Neuronal stem cell (in vitro differentiated cells): Measurements from ENCODE around the gene SVIL.

Experiments used
- DNase-seq: peaks from one replicate; pipeline ENCODE4 v3.0.0-alpha.2; 2013; ENCODE audit warnings: low spot score
- H2AFZ ChIP-seq: one replicate; pipeline ENCODE4 v1.6.1; 2013; ENCODE audit warnings: mild to moderate bottlenecking, low read length, inconsistent platforms
- H2AK5ac ChIP-seq: 2 replicates; pipeline ENCODE4 v1.6.1; 2013; ENCODE audit warnings: low read depth, mild to moderate bottlenecking, inconsistent platforms, low read length, moderate library complexity, mixed read lengths
- H2BK120ac ChIP-seq: 2 replicates; pipeline ENCODE4 v1.6.1; 2013; ENCODE audit warnings: low read depth, mild to moderate bottlenecking, inconsistent platforms, low read length, moderate library complexity, mixed read lengths
- H2BK12ac ChIP-seq: one replicate; pipeline ENCODE4 v1.6.1; 2013; ENCODE audit warnings: low read length, inconsistent platforms
- H2BK15ac ChIP-seq: 2 replicates; pipeline ENCODE4 v1.6.1; 2013; ENCODE audit warnings: mild to moderate bottlenecking, low read length, inconsistent platforms, mixed read lengths
- H2BK5ac ChIP-seq: one replicate; pipeline ENCODE4 v1.6.1; 2013; ENCODE audit warnings: inconsistent platforms, mild to moderate bottlenecking, low read length, moderate library complexity
- H3K14ac ChIP-seq: one replicate; pipeline ENCODE4 v1.6.1; 2013; ENCODE audit warnings: low read length, inconsistent platforms
- H3K18ac ChIP-seq: 2 replicates; pipeline ENCODE4 v1.6.1; 2013; ENCODE audit warnings: low read length, inconsistent platforms
- H3K23ac ChIP-seq: 2 replicates; pipeline ENCODE4 v1.6.1; 2013; ENCODE audit warnings: low read depth, mild to moderate bottlenecking, mixed read lengths, low read length, inconsistent platforms; ENCODE audit not compliant: poor library complexity
- H3K27ac ChIP-seq: replicated peaks from 3 replicates; pipeline ENCODE4 v1.5.1; 2013; ENCODE audit warnings: low read length, inconsistent platforms
- H3K27me3 ChIP-seq, 3 experiments: 2 replicates each; pipeline ENCODE4 v1.6.1; 2013; ENCODE audit warnings: low read length in 3 of 3, mild to moderate bottlenecking in 2 of 3, inconsistent platforms in 1 of 3, low read depth in 1 of 3, mixed read lengths in 1 of 3, moderate library complexity in 1 of 3; ENCODE audit not compliant: control insufficient read depth in 3 of 3, insufficient read depth in 3 of 3
- H3K36me3 ChIP-seq, 2 donors: replicated peaks in 1 of 2; 2 replicates each; pipeline ENCODE4 v1.6.1; 2013; ENCODE audit warnings: low read length in 2 of 2; ENCODE audit not compliant: control insufficient read depth in 2 of 2, insufficient read depth in 2 of 2
- H3K4ac ChIP-seq: 2 replicates; pipeline ENCODE4 v1.6.1; 2013; ENCODE audit warnings: inconsistent platforms, mild to moderate bottlenecking, low read length, moderate library complexity
- H3K4me1 ChIP-seq, 2 donors: 1 replicate in 1 of 2; 2 replicates in 1 of 2; pipeline ENCODE4 v1.6.1; 2013; ENCODE audit warnings: low read length in 2 of 2, low read depth in 1 of 2; ENCODE audit not compliant: control insufficient read depth in 2 of 2, insufficient read depth in 1 of 2
- H3K4me2 ChIP-seq: one replicate; pipeline ENCODE4 v1.6.1; 2013; ENCODE audit warnings: mild to moderate bottlenecking, low read length, inconsistent platforms; ENCODE audit not compliant: insufficient read depth, poor library complexity, severe bottlenecking
- H3K4me3 ChIP-seq, 2 donors: 2 replicates each; pipeline ENCODE4 v1.5.1; 2013; ENCODE audit warnings: low read length in 2 of 2, mild to moderate bottlenecking in 2 of 2, inconsistent platforms in 1 of 2, moderate library complexity in 1 of 2
- H3K79me1 ChIP-seq: one replicate; pipeline ENCODE4 v1.6.1; 2013; ENCODE audit warnings: low read depth, mild to moderate bottlenecking, inconsistent platforms, low read length, moderate library complexity
- H3K9ac ChIP-seq: one replicate; pipeline ENCODE4 v1.6.1; 2013; ENCODE audit warnings: mild to moderate bottlenecking, low read depth, low read length, inconsistent platforms; ENCODE audit not compliant: poor library complexity
- H3K9me3 ChIP-seq, 2 donors: replicated peaks in 1 of 2; 2 replicates each; pipeline versions ENCODE3 to v1.6.1; 2013; ENCODE audit warnings: low read length in 2 of 2, mild to moderate bottlenecking in 2 of 2, inconsistent platforms in 1 of 2, low read depth in 1 of 2, mixed read lengths in 1 of 2, moderate library complexity in 1 of 2; ENCODE audit not compliant: control insufficient read depth in 2 of 2, insufficient read depth in 1 of 2
- H4K8ac ChIP-seq: one replicate; pipeline ENCODE4 v1.6.1; 2013; ENCODE audit warnings: low read depth, mild to moderate bottlenecking, inconsistent platforms, low read length, moderate library complexity
- H4K91ac ChIP-seq: one replicate; pipeline ENCODE4 v1.6.1; 2013; ENCODE audit warnings: low read length, low read depth, mild to moderate bottlenecking, inconsistent platforms; ENCODE audit not compliant: poor library complexity
- WGBS, 2 donors: extraction: QIAGEN DNeasy Blood & Tissue Kit; methylation state at CpG; one replicate each; pipeline ENCODE4 v1.1.7; 2013; ENCODE audit warnings: missing lambda C conversion rate in 2 of 2, mixed read lengths in 1 of 2; ENCODE audit not compliant: insufficient read length in 2 of 2, insufficient replicate concordance in 1 of 2; ENCODE audit errors: extremely low coverage in 2 of 2; 5-methylcytosine and 5-hydroxymethylcytosine counted together

The SVIL gene

GRCh38 chr10:29502351-29502750, 132.4 kb downstream of the SVIL start:
- Histone ChIP-seq H3K9me3 (no peaks in the 10 kb centered on the region), H3K9ac (no peak overlapping the region), H4K8ac (no peak overlapping the region), H3K4me1 (peaks cover 0 to 7% of the 10 kb centered on the region in 2 donors), H3K14ac (no peak overlapping the region), H2AK5ac (no peak overlapping the region), H4K91ac (no peak overlapping the region), H3K23ac (no peak overlapping the region), H3K18ac (no peak overlapping the region), H2BK15ac (no peak overlapping the region), H2BK12ac (no peak overlapping the region), H3K4me3 (no peak overlapping the region), H3K27me3 (no peaks in the 10 kb centered on the region), H3K4ac (no peak overlapping the region), H3K4me2 (no peak overlapping the region), H3K79me1 (peaks cover 6% of the 10 kb centered on the region), H2BK120ac (no peak overlapping the region), H2AFZ (no peak overlapping the region), H3K27ac (no peak overlapping the region), H3K36me3 (peaks cover 4 to 5% of the 10 kb centered on the region in 2 donors), H2BK5ac (no peak overlapping the region)
- DNase-seq, result no peak
- WGBS, 2 donors, result no CpG with 5 or more reads among the region's 1 CpG

DNA sequence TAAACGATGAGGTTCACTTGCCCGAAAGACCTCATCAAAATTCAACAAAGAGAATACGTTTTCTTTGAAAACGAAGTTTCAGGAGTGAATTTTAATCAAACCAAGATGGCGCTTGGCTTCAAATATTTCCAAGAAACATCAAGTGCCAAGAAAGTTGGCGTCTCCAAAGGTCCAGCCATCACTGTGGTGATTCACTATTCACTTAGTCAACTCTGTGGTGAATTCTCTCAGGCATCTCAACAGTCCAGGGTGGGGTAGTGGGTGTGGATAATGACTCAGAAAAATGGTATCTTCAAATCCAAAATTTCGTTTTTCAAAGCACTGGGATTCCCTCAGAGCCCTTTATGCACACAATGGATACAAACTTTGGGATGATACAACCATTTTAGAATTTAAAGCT, 133.1 kb downstream of the SVIL start:
- WGBS, 2 donors, result no CpG with 5 or more reads among the region's 7 CpGs
- no peak overlapping the region for H4K91ac ChIP-seq
- H3K4me2 ChIP-seq, result no peak overlapping the region

GRCh38 chr10:29499993-29500537, 134.7 kb downstream of the SVIL start:
- peaks cover 0 to 1% of the 10 kb centered on the region in 2 donors for H3K4me1 ChIP-seq
- no peak overlapping the region for H3K4me3 ChIP-seq
- H3K4ac ChIP-seq, result no peak overlapping the region
- H3K79me1 ChIP-seq, result peaks cover 6% of the 10 kb centered on the region
- no CpG with 5 or more reads among the region's 13 CpGs for WGBS, 2 donors
- H3K36me3 ChIP-seq, result peaks cover 7 to 13% of the 10 kb centered on the region in 2 donors
- H3K9ac ChIP-seq, result no peak overlapping the region
- no peak overlapping the region for H2BK5ac ChIP-seq
- no peak overlapping the region for H2BK120ac ChIP-seq
- H4K91ac ChIP-seq, result no peak overlapping the region
- no peak overlapping the region for H2AFZ ChIP-seq
- H2BK12ac ChIP-seq, result no peak overlapping the region
- no peak overlapping the region for H2AK5ac ChIP-seq
- H2BK15ac ChIP-seq, result no peak overlapping the region
- H4K8ac ChIP-seq, result no peak overlapping the region
- H3K4me2 ChIP-seq, result no peak overlapping the region
- peak overlapping the region; percentile 35 for H3K23ac ChIP-seq
- no peaks in the 10 kb centered on the region for H3K9me3 ChIP-seq
- H3K27ac ChIP-seq, result no peak overlapping the region
- no peak overlapping the region for H3K14ac ChIP-seq
- no peak overlapping the region for H3K18ac ChIP-seq
- no peaks in the 10 kb centered on the region for H3K27me3 ChIP-seq
- DNase-seq, result no peak

More for the DNA sequence above, 133.1 kb downstream of the SVIL start:
- Histone ChIP-seq H4K8ac (no peak overlapping the region), H2BK5ac (no peak overlapping the region), H2BK120ac (no peak overlapping the region), H2AFZ (no peak overlapping the region), H3K36me3 (peaks cover 4 to 7% of the 10 kb centered on the region in 2 donors), H3K9me3 (no peaks in the 10 kb centered on the region), H3K9ac (no peak overlapping the region), H2BK15ac (no peak overlapping the region), H3K27me3 (no peaks in the 10 kb centered on the region), H3K14ac (no peak overlapping the region), H3K4ac (no peak overlapping the region), H3K79me1 (peaks cover 6% of the 10 kb centered on the region), H2AK5ac (no peak overlapping the region), H3K18ac (no peak overlapping the region), H2BK12ac (no peak overlapping the region), H3K4me1 (peaks cover 0 to 2% of the 10 kb centered on the region in 2 donors), H3K27ac (no peak overlapping the region), H3K23ac (no peak overlapping the region), H3K4me3 (no peak overlapping the region)
- DNase-seq, result no peak

GRCh38 chr10:29496341-29497162, 138.2 kb downstream of the SVIL start:
- no peak overlapping the region for H3K4me3 ChIP-seq
- DNase-seq, result peak; percentile 67
- H2AK5ac ChIP-seq, result no peak overlapping the region
- no peak overlapping the region for H2BK15ac ChIP-seq
- peaks cover 4% of the 10 kb centered on the region for H3K79me1 ChIP-seq
- no peak overlapping the region for H3K18ac ChIP-seq
- no peak overlapping the region for H3K4ac ChIP-seq
- H2BK12ac ChIP-seq, result no peak overlapping the region
- peaks cover 0 to 1% of the 10 kb centered on the region in 2 donors for H3K4me1 ChIP-seq
- H4K91ac ChIP-seq, result no peak overlapping the region
- H3K27ac ChIP-seq, result no peak overlapping the region
- no peak overlapping the region for H3K14ac ChIP-seq
- H3K36me3 ChIP-seq, result peaks cover 15 to 40% of the 10 kb centered on the region in 2 donors
- no peaks in the 10 kb centered on the region for H3K9me3 ChIP-seq
- no peak overlapping the region for H2BK120ac ChIP-seq
- H3K4me2 ChIP-seq, result no peak overlapping the region
- no peak overlapping the region for H2BK5ac ChIP-seq
- WGBS, 2 donors, result no CpG with 5 or more reads among the region's 14 CpGs
- H2AFZ ChIP-seq, result no peak overlapping the region
- no peak overlapping the region for H4K8ac ChIP-seq
- no peak overlapping the region for H3K23ac ChIP-seq
- H3K27me3 ChIP-seq, result no peaks in the 10 kb centered on the region
- H3K9ac ChIP-seq, result no peak overlapping the region
